ENCODE results near the gene UGT1A8. TPM values are rescaled to one million over a fixed set of nuclear protein-coding genes. Genes with fewer than 3 reads are reported as not detected.
A peak's percentile ranks its signal among the peaks of the same experiment; 100 is the strongest.

UGT1A8 gene
- total and polyA plus RNA-seq, 2 experiments from 2014 or later = not detected

DNA sequence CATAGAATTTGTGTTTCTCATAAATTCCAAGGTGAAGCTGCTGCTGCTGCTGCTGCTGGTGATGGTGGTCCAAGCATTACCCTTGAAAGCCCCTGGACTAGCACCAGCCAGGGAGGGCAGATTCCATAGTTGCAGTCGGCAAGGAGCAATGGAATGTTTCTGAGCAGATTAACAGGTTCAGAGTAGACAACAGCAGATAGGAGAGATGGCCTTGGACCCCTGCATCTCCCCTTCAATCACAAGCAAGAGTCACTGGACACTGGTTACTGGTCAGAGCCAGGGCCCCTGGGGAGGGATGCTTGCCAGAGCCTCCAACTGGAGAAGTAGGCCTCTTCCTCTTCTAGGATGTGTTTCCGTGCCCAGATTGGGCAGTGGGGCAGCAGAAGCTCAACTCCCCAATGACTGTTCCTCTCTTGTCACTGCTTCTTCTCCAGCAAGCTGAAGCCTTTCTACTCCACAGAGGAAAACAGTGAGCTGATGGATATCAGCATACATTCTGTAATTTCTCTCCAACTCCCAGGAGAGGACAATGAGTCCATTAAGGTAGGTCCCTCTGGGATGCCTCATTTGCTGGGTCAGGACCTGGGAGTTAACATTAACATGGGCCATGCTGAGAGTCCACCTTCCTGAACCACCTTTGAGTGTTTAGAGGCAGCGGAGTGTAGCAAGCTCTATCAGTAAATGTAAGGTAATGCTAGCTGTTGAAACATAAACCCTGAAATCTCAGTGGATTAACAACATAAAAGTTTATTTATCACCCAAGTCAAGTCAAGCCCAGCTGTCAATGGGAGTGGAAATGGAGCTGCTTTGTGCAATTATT, 196.0 kb downstream of the UGT1A8 start:
- WGBS, 2 experiments (ENCODE audit: low coverage in 1 of 2, low lambda C conversion rate in 2 of 2, missing lambda C conversion rate in 2 of 2) = 42 to 58% methylated on average over 3 of the region's 3 CpGs
- H4K20me1 ChIP-seq (ENCODE audit: insufficient read depth) = no peaks in the 10 kb centered on the region
- H2AFZ ChIP-seq = no peak overlapping the region
- in situ Hi-C loops (cut with MboI) = no loop called here
- H3K27me3 ChIP-seq (replicated peaks; ENCODE audit: insufficient read depth) = peaks cover 15% of the 10 kb centered on the region
- H3K4me2 ChIP-seq (ENCODE audit: unreplicated experiment) = no peak overlapping the region
- H3K9ac ChIP-seq = no peak overlapping the region
- H3K79me2 ChIP-seq (ENCODE audit: insufficient read depth) = no peaks in the 10 kb centered on the region
- no peaks in the 10 kb centered on the region for H3K36me3 ChIP-seq (ENCODE audit: low read depth)
- H3K4me1 ChIP-seq (ENCODE audit: insufficient read depth) = peaks cover 3% of the 10 kb centered on the region; the same call in 1 of the 2 replicates
- DNase-seq = no peak
- no peaks in the 10 kb centered on the region for H3K9me2 ChIP-seq (ENCODE audit: insufficient read depth)
- H3K9me3 ChIP-seq (ENCODE audit: low read depth) = no peaks in the 10 kb centered on the region
- no peaks in the 10 kb centered on the region for H3F3A ChIP-seq (ENCODE audit: insufficient read depth)
- H3K4me3 ChIP-seq = no peak overlapping the region
- H3K27ac ChIP-seq = no peak overlapping the region
- no peak for TF ChIP-seq EZH2 (IDR thresholded peaks at IDR 0.05; ENCODE audit: insufficient read depth, poor library complexity, severe bottlenecking)
- TF ChIP-seq EZH2phosphoT487 (IDR thresholded peaks at IDR 0.05; ENCODE audit: insufficient read depth, low read depth) = no peak

DNA sequence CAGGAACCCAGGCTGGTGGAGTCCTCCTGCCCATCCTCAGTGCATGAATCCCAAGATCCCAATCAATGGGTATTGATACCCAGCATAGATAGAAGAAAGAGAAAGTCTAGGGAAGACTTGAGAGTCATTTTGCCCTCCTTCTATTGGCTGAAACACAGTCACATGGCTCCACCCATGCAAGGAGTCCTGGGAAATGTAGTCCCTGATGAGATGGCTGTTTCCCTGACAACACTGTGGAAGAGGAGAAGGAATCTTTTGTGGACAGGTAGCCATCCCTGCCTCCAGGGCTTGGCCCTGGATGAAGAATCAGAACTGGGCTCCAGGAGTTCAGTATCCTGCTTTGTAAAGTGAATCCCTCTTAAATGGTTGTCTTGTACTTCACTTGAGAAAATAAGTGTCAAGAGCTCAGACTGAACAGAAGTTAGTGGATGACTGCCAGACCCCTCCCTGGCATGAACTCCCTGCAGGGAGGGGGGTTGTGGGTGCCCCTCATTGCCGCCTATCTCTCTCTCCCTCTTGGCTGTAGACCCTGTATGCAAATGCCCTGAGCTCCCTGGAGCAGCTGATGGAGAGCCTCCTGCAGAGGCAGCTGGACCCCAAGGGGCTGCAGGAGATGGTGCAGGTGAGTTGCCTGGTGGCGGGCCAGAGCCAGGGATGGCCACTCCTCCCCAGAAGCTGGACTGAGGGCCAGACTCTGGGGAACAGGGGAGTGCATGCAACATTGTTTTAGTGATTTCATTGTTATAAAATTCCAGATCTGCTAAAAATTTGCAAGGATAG, 196.8 kb downstream of the UGT1A8 start:
- H3K4me3 ChIP-seq = no peak overlapping the region
- peaks cover 3% of the 10 kb centered on the region; the same call in 1 of the 2 replicates for H3K4me1 ChIP-seq (ENCODE audit: insufficient read depth)
- no peaks in the 10 kb centered on the region for H3F3A ChIP-seq (ENCODE audit: insufficient read depth)
- TF ChIP-seq EZH2 (IDR thresholded peaks at IDR 0.05; ENCODE audit: insufficient read depth, poor library complexity, severe bottlenecking) = no peak
- no peak for TF ChIP-seq EZH2phosphoT487 (IDR thresholded peaks at IDR 0.05; ENCODE audit: insufficient read depth, low read depth)
- no peak for DNase-seq
- H3K9me3 ChIP-seq (ENCODE audit: low read depth) = no peaks in the 10 kb centered on the region
- 26 to 40% methylated on average over 2 of the region's 2 CpGs for WGBS, 2 experiments (ENCODE audit: low coverage in 1 of 2, low lambda C conversion rate in 2 of 2, missing lambda C conversion rate in 2 of 2)
- no peak overlapping the region for H3K9ac ChIP-seq
- no peak overlapping the region for H3K27ac ChIP-seq
- in situ Hi-C loops (cut with MboI) = no loop called here
- no peaks in the 10 kb centered on the region for H4K20me1 ChIP-seq (ENCODE audit: insufficient read depth)
- no peaks in the 10 kb centered on the region for H3K79me2 ChIP-seq (ENCODE audit: insufficient read depth)
- no peak overlapping the region for H2AFZ ChIP-seq
- H3K36me3 ChIP-seq (ENCODE audit: low read depth) = no peaks in the 10 kb centered on the region
- H3K4me2 ChIP-seq (ENCODE audit: unreplicated experiment) = no peak overlapping the region
- no peaks in the 10 kb centered on the region for H3K9me2 ChIP-seq (ENCODE audit: insufficient read depth)
- peaks cover 14% of the 10 kb centered on the region for H3K27me3 ChIP-seq (replicated peaks; ENCODE audit: insufficient read depth)

- H3F3A ChIP-seq (ENCODE audit: insufficient read depth) = no peaks in the 10 kb centered on the region
- no peaks in the 10 kb centered on the region for H3K9me2 ChIP-seq (ENCODE audit: insufficient read depth)
- H3K27ac ChIP-seq = no peak overlapping the region
- no peaks in the 10 kb centered on the region for H3K9me3 ChIP-seq (ENCODE audit: low read depth)
- no peak overlapping the region for H3K9ac ChIP-seq
- H3K4me2 ChIP-seq (ENCODE audit: unreplicated experiment) = no peak overlapping the region
- DNase-seq = peak; percentile 27
- H3K4me3 ChIP-seq = no peak overlapping the region
- H3K4me1 ChIP-seq (ENCODE audit: insufficient read depth) = peaks cover 3% of the 10 kb centered on the region; the same call in 1 of the 2 replicates
- no peak for TF ChIP-seq EZH2phosphoT487 (IDR thresholded peaks at IDR 0.05; ENCODE audit: insufficient read depth, low read depth)
- TF ChIP-seq EZH2 (IDR thresholded peaks at IDR 0.05; ENCODE audit: insufficient read depth, poor library complexity, severe bottlenecking) = no peak
- H3K79me2 ChIP-seq (ENCODE audit: insufficient read depth) = no peaks in the 10 kb centered on the region
- in situ Hi-C loops (cut with MboI) = no loop called here
- no peak overlapping the region for H2AFZ ChIP-seq
- H4K20me1 ChIP-seq (ENCODE audit: insufficient read depth) = no peaks in the 10 kb centered on the region
- no peaks in the 10 kb centered on the region for H3K36me3 ChIP-seq (ENCODE audit: low read depth)
- H3K27me3 ChIP-seq (replicated peaks; ENCODE audit: insufficient read depth) = peaks cover 8% of the 10 kb centered on the region
- 34 to 35% methylated on average over 6 of the region's 6 CpGs for WGBS, 2 experiments (ENCODE audit: low coverage in 1 of 2, low lambda C conversion rate in 2 of 2, missing lambda C conversion rate in 2 of 2)
These were observed 198.4 kb downstream of the UGT1A8 start for GRCh38 chr2:233815861-233816260.

- no peak overlapping the region for H3K9ac ChIP-seq
- DNase-seq = no peak
- H3K4me3 ChIP-seq = no peak overlapping the region
- H3K4me1 ChIP-seq (ENCODE audit: insufficient read depth) = peaks cover 3% of the 10 kb centered on the region; the same call in 1 of the 2 replicates
- TF ChIP-seq EZH2 (IDR thresholded peaks at IDR 0.05; ENCODE audit: insufficient read depth, poor library complexity, severe bottlenecking) (no peak), EZH2phosphoT487 (IDR thresholded peaks at IDR 0.05; ENCODE audit: insufficient read depth, low read depth) (no peak)
- no peak overlapping the region for H3K4me2 ChIP-seq (ENCODE audit: unreplicated experiment)
- H3K79me2 ChIP-seq (ENCODE audit: insufficient read depth) = no peaks in the 10 kb centered on the region
- H2AFZ ChIP-seq = no peak overlapping the region
- no peaks in the 10 kb centered on the region for H4K20me1 ChIP-seq (ENCODE audit: insufficient read depth)
- no peak overlapping the region for H3K27ac ChIP-seq
- no peaks in the 10 kb centered on the region for H3F3A ChIP-seq (ENCODE audit: insufficient read depth)
- H3K9me3 ChIP-seq (ENCODE audit: low read depth) = no peaks in the 10 kb centered on the region
- H3K27me3 ChIP-seq (replicated peaks; ENCODE audit: insufficient read depth) = peaks cover 8% of the 10 kb centered on the region
- H3K9me2 ChIP-seq (ENCODE audit: insufficient read depth) = no peaks in the 10 kb centered on the region
- in situ Hi-C loops (cut with MboI) = no loop called here
- no peaks in the 10 kb centered on the region for H3K36me3 ChIP-seq (ENCODE audit: low read depth)
- 25 to 26% methylated on average over 2 of the region's 2 CpGs for WGBS, 2 experiments (ENCODE audit: low coverage in 1 of 2, low lambda C conversion rate in 2 of 2, missing lambda C conversion rate in 2 of 2)
These were observed 198.9 kb downstream of the UGT1A8 start for GRCh38 chr2:233816334-233816733.

Measured in GM23248 (cell line).